ENCODE measurements around the gene PIGX. TPM values are rescaled to one million over a fixed set of nuclear protein-coding genes. Genes with fewer than 3 reads are reported as not detected.

Gene PIGX
- total RNA-seq, 4 donors from 2014 or later = 20.0 to 26.0 (median 22.7) TPM

- no peak for TF ChIP-seq CTCF (IDR thresholded peaks at IDR 0.05; ENCODE audit: low read depth)
Observed at GRCh38 chr3:196677353-196677752, 34.8 kb upstream of the PIGX start.

- TF ChIP-seq CTCF (IDR thresholded peaks at IDR 0.05; ENCODE audit: low read depth) = no peak
Observed at GRCh38 chr3:196677931-196678330, 34.2 kb upstream of the PIGX start.

GRCh38 chr3:196684548-196685407 lies 27.4 kb upstream of the PIGX start:
- TF ChIP-seq CTCF (IDR thresholded peaks at IDR 0.05; ENCODE audit: low read depth) = no peak

- no peak for TF ChIP-seq CTCF (IDR thresholded peaks at IDR 0.05; ENCODE audit: low read depth)
Observed at GRCh38 chr3:196686436-196686835, 25.7 kb upstream of the PIGX start.

GRCh38 chr3:196688349-196688748 lies 23.8 kb upstream of the PIGX start:
- TF ChIP-seq CTCF (IDR thresholded peaks at IDR 0.05; ENCODE audit: low read depth) = no peak

- TF ChIP-seq CTCF (IDR thresholded peaks at IDR 0.05; ENCODE audit: low read depth) = no peak
Observed at GRCh38 chr3:196689941-196690660, 22.1 kb upstream of the PIGX start.

- no peak for TF ChIP-seq CTCF (IDR thresholded peaks at IDR 0.05; ENCODE audit: low read depth)
Observed at GRCh38 chr3:196691386-196691785, 20.8 kb upstream of the PIGX start.

Data from subcutaneous adipose tissue (tissue), 4 donors.